ENCODE data around the gene C16orf78.

GRCh38 chr16:49352892-49353291 is 20.7 kb upstream of the C16orf78 start:
- TF ChIP-seq CTCF (IDR thresholded peaks at IDR 0.05) (no peak), EZH2 (IDR thresholded peaks at IDR 0.05; ENCODE audit: borderline replicate concordance, insufficient read depth, low read depth, low read length, poor library complexity, severe bottlenecking) (no peak)

Measured in B cell (primary cell).